ENCODE measurements around the gene TUT4.

The TUT4 gene

GRCh38 chr1:52424231-52424636 lies 128.7 kb downstream of the TUT4 start:
- TF ChIP-seq CTCF (conservative IDR thresholded peaks at IDR 0.05) = no peak
- no peak overlapping the region for H3K27ac ChIP-seq

- H3K27ac ChIP-seq = no peak overlapping the region
- no peak for TF ChIP-seq CTCF (conservative IDR thresholded peaks at IDR 0.05)
Observed at GRCh38 chr1:52423771-52424170, 129.1 kb downstream of the TUT4 start.

GRCh38 chr1:52423055-52423454 lies 129.8 kb downstream of the TUT4 start:
- no peak for TF ChIP-seq CTCF (conservative IDR thresholded peaks at IDR 0.05)

GRCh38 chr1:52420713-52421112 lies 132.2 kb downstream of the TUT4 start:
- TF ChIP-seq CTCF (conservative IDR thresholded peaks at IDR 0.05) = no peak
- no peak overlapping the region for H3K27ac ChIP-seq

More at GRCh38 chr1:52423055-52423454, 129.8 kb downstream of the TUT4 start:
- H3K27ac ChIP-seq = no peak overlapping the region

- no peak for TF ChIP-seq CTCF (conservative IDR thresholded peaks at IDR 0.05)
- H3K27ac ChIP-seq = no peak overlapping the region
Observed at GRCh38 chr1:52416811-52417210, 136.1 kb downstream of the TUT4 start.

- TF ChIP-seq CTCF (conservative IDR thresholded peaks at IDR 0.05) = no peak
- no peak overlapping the region for H3K27ac ChIP-seq
Observed at GRCh38 chr1:52414942-52415341, 137.9 kb downstream of the TUT4 start.

GRCh38 chr1:52413410-52413989 lies 139.4 kb downstream of the TUT4 start:
- TF ChIP-seq CTCF (conservative IDR thresholded peaks at IDR 0.05) = no peak

More at GRCh38 chr1:52413410-52413989, 139.4 kb downstream of the TUT4 start:
- H3K27ac ChIP-seq = no peak overlapping the region

All from VCaP (cell line).